Measurements from ENCODE around the gene EGFL8. TPM values are rescaled to one million over a fixed set of nuclear protein-coding genes. Genes with fewer than 3 reads are reported as not detected.
A peak's percentile ranks its signal among the peaks of the same experiment; 100 is the strongest.

EGFL8 gene
- polyA plus RNA-seq, 1 donor, result 29.1 TPM

GRCh38 chr6:32177183-32177787, 12.9 kb downstream of the EGFL8 start:
- no CpG with 5 or more reads among the region's 20 CpGs for WGBS (ENCODE audit: insufficient coverage, low lambda C conversion rate)
- Histone ChIP-seq H3K4me1 (ENCODE audit: control insufficient read depth, insufficient read depth, low read length) (peaks cover 20% of the 10 kb centered on the region), H3K9me3 (ENCODE audit: control insufficient read depth, low read depth, low read length) (peaks cover 3% of the 10 kb centered on the region), H3K4me3 (ENCODE audit: low read length) (peak overlapping the region; percentile 95), H3K27me3 (ENCODE audit: control insufficient read depth, insufficient read depth, low read length) (no peaks in the 10 kb centered on the region), H3K36me3 (ENCODE audit: control insufficient read depth, insufficient read depth, low read length) (peaks cover 20% of the 10 kb centered on the region), H3K27ac (ENCODE audit: low read length) (peak overlapping the region; percentile 85)
- peak in 1 of 2 donors; percentile 43 for DNase-seq

GRCh38 chr6:32177788-32178546, 13.6 kb downstream of the EGFL8 start, which contains the start of gene RNF5:
TSS of gene RNF5 (plus strand) at chr6:32178405. CDS start at chr6:32178512, 107 bp downstream.
- WGBS (ENCODE audit: insufficient coverage, low lambda C conversion rate), result 0% methylated on average over 2 of the region's 33 CpGs
- H3K27ac ChIP-seq (ENCODE audit: low read length), result peak within 1 kb of the TSS; percentile 85
- peaks cover 20% of the 10 kb centered on the region for H3K4me1 ChIP-seq (ENCODE audit: control insufficient read depth, insufficient read depth, low read length)
- no peaks in the 10 kb centered on the region for H3K27me3 ChIP-seq (ENCODE audit: control insufficient read depth, insufficient read depth, low read length)
- H3K9me3 ChIP-seq (ENCODE audit: control insufficient read depth, low read depth, low read length), result peaks cover 3% of the 10 kb centered on the region
- peak; percentile 100 for DNase-seq
- peaks cover 27% of the 10 kb centered on the region for H3K36me3 ChIP-seq (ENCODE audit: control insufficient read depth, insufficient read depth, low read length)
- H3K4me3 ChIP-seq (ENCODE audit: low read length), result peak within 1 kb of the TSS; percentile 95

GRCh38 chr6:32178547-32179440, 14.4 kb downstream of the EGFL8 start:
- Histone ChIP-seq H3K9me3 (ENCODE audit: control insufficient read depth, low read depth, low read length) (peaks cover 3% of the 10 kb centered on the region), H3K27ac (ENCODE audit: low read length) (peak overlapping the region; percentile 85), H3K4me1 (ENCODE audit: control insufficient read depth, insufficient read depth, low read length) (peaks cover 20% of the 10 kb centered on the region), H3K36me3 (ENCODE audit: control insufficient read depth, insufficient read depth, low read length) (peaks cover 35% of the 10 kb centered on the region), H3K27me3 (ENCODE audit: control insufficient read depth, insufficient read depth, low read length) (no peaks in the 10 kb centered on the region), H3K4me3 (ENCODE audit: low read length) (peak overlapping the region; percentile 95)
- WGBS (ENCODE audit: insufficient coverage, low lambda C conversion rate), result 6% methylated on average over 6 of the region's 24 CpGs
- DNase-seq, result peak in 1 of 2 donors; percentile 63

- Histone ChIP-seq H3K36me3 (ENCODE audit: control insufficient read depth, insufficient read depth, low read length) (peaks cover 42% of the 10 kb centered on the region), H3K9me3 (ENCODE audit: control insufficient read depth, low read depth, low read length) (peaks cover 3% of the 10 kb centered on the region), H3K27me3 (ENCODE audit: control insufficient read depth, insufficient read depth, low read length) (no peaks in the 10 kb centered on the region), H3K4me1 (ENCODE audit: control insufficient read depth, insufficient read depth, low read length) (peaks cover 20% of the 10 kb centered on the region), H3K4me3 (ENCODE audit: low read length) (peak overlapping the region; percentile 95), H3K27ac (ENCODE audit: low read length) (no peak overlapping the region)
- no peak for DNase-seq
- WGBS (ENCODE audit: insufficient coverage, low lambda C conversion rate), result 100% methylated on average over 1 of the region's 10 CpGs
Measured at GRCh38 chr6:32179766-32180405, 15.5 kb downstream of the EGFL8 start.

- H3K4me1 ChIP-seq (ENCODE audit: control insufficient read depth, insufficient read depth, low read length), result peaks cover 15% of the 10 kb centered on the region
- no peaks in the 10 kb centered on the region for H3K9me3 ChIP-seq (ENCODE audit: control insufficient read depth, low read depth, low read length)
- H3K27ac ChIP-seq (ENCODE audit: low read length), result no peak overlapping the region
- DNase-seq, result no peak
- no peaks in the 10 kb centered on the region for H3K27me3 ChIP-seq (ENCODE audit: control insufficient read depth, insufficient read depth, low read length)
- WGBS (ENCODE audit: insufficient coverage, low lambda C conversion rate), result no CpG with 5 or more reads among the region's 15 CpGs
- H3K36me3 ChIP-seq (ENCODE audit: control insufficient read depth, insufficient read depth, low read length), result peaks cover 46% of the 10 kb centered on the region
- H3K4me3 ChIP-seq (ENCODE audit: low read length), result no peak overlapping the region
Measured at GRCh38 chr6:32181148-32181702, 16.8 kb downstream of the EGFL8 start.

GRCh38 chr6:32181915-32182529, 17.6 kb downstream of the EGFL8 start:
- WGBS (ENCODE audit: insufficient coverage, low lambda C conversion rate), result no CpG with 5 or more reads among the region's 10 CpGs
- no peak overlapping the region for H3K4me3 ChIP-seq (ENCODE audit: low read length)
- H3K27ac ChIP-seq (ENCODE audit: low read length), result no peak overlapping the region
- H3K4me1 ChIP-seq (ENCODE audit: control insufficient read depth, insufficient read depth, low read length), result peaks cover 8% of the 10 kb centered on the region
- peaks cover 54% of the 10 kb centered on the region for H3K36me3 ChIP-seq (ENCODE audit: control insufficient read depth, insufficient read depth, low read length)
- DNase-seq, result no peak
- no peaks in the 10 kb centered on the region for H3K9me3 ChIP-seq (ENCODE audit: control insufficient read depth, low read depth, low read length)
- H3K27me3 ChIP-seq (ENCODE audit: control insufficient read depth, insufficient read depth, low read length), result no peaks in the 10 kb centered on the region

- H3K27me3 ChIP-seq (ENCODE audit: control insufficient read depth, insufficient read depth, low read length), result no peaks in the 10 kb centered on the region
- H3K27ac ChIP-seq (ENCODE audit: low read length), result no peak overlapping the region
- no peaks in the 10 kb centered on the region for H3K9me3 ChIP-seq (ENCODE audit: control insufficient read depth, low read depth, low read length)
- no peak overlapping the region for H3K4me3 ChIP-seq (ENCODE audit: low read length)
- H3K4me1 ChIP-seq (ENCODE audit: control insufficient read depth, insufficient read depth, low read length), result peaks cover 6% of the 10 kb centered on the region
- WGBS (ENCODE audit: insufficient coverage, low lambda C conversion rate), result no CpG with 5 or more reads among the region's 10 CpGs
- no peak for DNase-seq
- peaks cover 60% of the 10 kb centered on the region for H3K36me3 ChIP-seq (ENCODE audit: control insufficient read depth, insufficient read depth, low read length)
Measured at GRCh38 chr6:32182555-32182981, 18.2 kb downstream of the EGFL8 start.

- no CpG with 5 or more reads among the region's 3 CpGs for WGBS (ENCODE audit: insufficient coverage, low lambda C conversion rate)
- no peak overlapping the region for H3K27ac ChIP-seq (ENCODE audit: low read length)
- DNase-seq, result peak in 1 of 2 donors; percentile 1
- peaks cover 64% of the 10 kb centered on the region for H3K36me3 ChIP-seq (ENCODE audit: control insufficient read depth, insufficient read depth, low read length)
- no peaks in the 10 kb centered on the region for H3K27me3 ChIP-seq (ENCODE audit: control insufficient read depth, insufficient read depth, low read length)
- no peak overlapping the region for H3K4me3 ChIP-seq (ENCODE audit: low read length)
- H3K9me3 ChIP-seq (ENCODE audit: control insufficient read depth, low read depth, low read length), result no peaks in the 10 kb centered on the region
- H3K4me1 ChIP-seq (ENCODE audit: control insufficient read depth, insufficient read depth, low read length), result peaks cover 6% of the 10 kb centered on the region
Measured at GRCh38 chr6:32183030-32183429, 18.6 kb downstream of the EGFL8 start.

GRCh38 chr6:32183483-32184083, 19.2 kb downstream of the EGFL8 start:
- DNase-seq, result peak in 1 of 2 donors; percentile 1
- H3K4me3 ChIP-seq (ENCODE audit: low read length), result no peak overlapping the region
- no CpG with 5 or more reads among the region's 15 CpGs for WGBS (ENCODE audit: insufficient coverage, low lambda C conversion rate)
- peaks cover 66% of the 10 kb centered on the region for H3K36me3 ChIP-seq (ENCODE audit: control insufficient read depth, insufficient read depth, low read length)
- no peak overlapping the region for H3K27ac ChIP-seq (ENCODE audit: low read length)
- no peaks in the 10 kb centered on the region for H3K27me3 ChIP-seq (ENCODE audit: control insufficient read depth, insufficient read depth, low read length)
- H3K4me1 ChIP-seq (ENCODE audit: control insufficient read depth, insufficient read depth, low read length), result peaks cover 6% of the 10 kb centered on the region
- no peaks in the 10 kb centered on the region for H3K9me3 ChIP-seq (ENCODE audit: control insufficient read depth, low read depth, low read length)
